ENCODE results near the gene XRRA1. TPM values are rescaled to one million over a fixed set of nuclear protein-coding genes. Genes with fewer than 3 reads are reported as not detected.
A peak's percentile ranks its signal among the peaks of the same experiment; 100 is the strongest.
"Not testable (repeated sequence)": the region's sequence is repeated elsewhere in the genome, so short reads cannot be mapped to it uniquely, and the experiment has no call there.

The XRRA1 gene
- total RNA-seq, 2 donors from 2014 or later, result 30.1 to 41.0 TPM

DNA sequence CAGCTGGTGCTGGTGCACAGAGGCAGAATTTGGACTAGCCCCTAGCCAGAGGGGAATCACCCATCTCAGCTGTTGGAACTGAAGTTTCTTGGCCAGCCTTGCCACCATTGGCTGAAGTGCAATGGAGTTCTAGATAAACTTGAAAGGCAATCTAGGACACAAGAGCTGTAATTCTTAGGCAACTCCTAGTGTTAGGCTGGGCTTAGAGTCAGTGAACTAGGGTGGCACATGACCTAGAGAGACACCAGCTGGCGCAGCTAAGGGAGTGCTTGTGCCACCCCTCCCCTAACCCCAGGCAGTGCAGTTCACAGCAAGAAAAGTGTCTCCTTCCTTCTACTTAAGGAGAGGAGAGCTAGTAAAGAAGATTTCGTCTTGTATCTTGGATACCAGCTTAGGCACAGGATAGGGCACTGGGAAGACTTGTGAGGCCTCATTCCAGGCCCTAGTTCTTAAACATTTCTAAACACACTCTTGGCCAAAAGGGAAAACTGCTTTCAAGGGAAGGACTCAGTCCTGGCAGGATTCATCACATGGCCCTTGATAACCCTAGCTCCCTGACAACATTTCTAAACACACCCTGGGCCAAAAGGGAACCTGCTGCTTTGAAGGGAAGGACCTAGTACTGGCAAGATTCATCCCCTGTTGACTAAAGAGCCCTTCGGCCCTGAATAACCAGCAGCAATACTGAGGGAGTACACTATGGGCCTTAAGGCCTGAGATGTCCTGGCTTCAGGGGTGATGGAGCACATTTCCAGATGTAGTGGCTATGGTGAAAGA is 53.4 kb downstream of the XRRA1 start:
- Mint-ChIP-seq H3K36me3 (ENCODE audit: low read depth) (peaks cover 67% of the 10 kb centered on the region), H3K9me3 (peaks cover 41% of the 10 kb centered on the region), H3K4me3 (no peak overlapping the region), H3K4me1 (peaks cover 5% of the 10 kb centered on the region), H3K27me3 (no peaks in the 10 kb centered on the region), H3K27ac (no peak overlapping the region)
- ATAC-seq (replicated peaks), result no peak

DNA sequence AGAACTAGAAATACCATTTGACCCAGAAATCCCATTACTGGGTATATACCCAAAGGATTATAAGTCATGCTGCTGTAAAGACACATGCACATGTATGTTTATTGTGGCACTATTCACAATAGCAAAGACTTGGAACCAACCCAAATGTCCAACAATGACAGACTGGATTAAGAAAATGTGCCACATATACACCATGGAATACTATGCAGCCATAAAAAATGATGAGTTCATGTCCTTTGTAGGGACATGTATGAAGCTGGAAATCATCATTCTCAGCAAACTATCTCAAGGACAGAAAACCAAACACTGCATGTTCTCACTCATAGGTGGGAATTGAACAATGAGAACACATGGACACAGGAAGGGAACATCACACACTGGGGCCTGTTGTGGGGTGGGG is 55.9 kb downstream of the XRRA1 start:
- not testable (repeated sequence) for H3K27me3 Mint-ChIP-seq; ATAC-seq (replicated peaks); H3K4me1 Mint-ChIP-seq; H3K27ac Mint-ChIP-seq; H3K4me3 Mint-ChIP-seq
- peaks cover 62% of the 10 kb centered on the region for H3K36me3 Mint-ChIP-seq (ENCODE audit: low read depth)
- peaks cover 36% of the 10 kb centered on the region for H3K9me3 Mint-ChIP-seq

DNA sequence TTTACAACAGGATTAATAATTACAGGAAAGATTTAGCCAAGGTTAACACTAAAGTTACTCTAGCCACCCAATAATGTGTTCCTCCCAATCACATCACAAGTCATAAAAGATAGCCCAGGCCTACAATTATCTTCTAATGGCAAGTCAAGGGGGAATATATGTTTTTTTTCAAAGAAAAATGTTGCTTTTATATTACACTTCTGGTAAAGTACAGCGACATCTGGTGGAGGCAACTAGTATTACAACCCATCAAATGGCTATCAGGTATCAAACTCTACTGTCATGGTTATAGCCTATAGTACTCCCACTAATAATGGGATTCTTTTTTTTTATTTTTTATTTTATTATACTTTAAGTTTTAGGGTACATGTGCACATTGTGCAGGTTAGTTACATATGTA is 71.8 kb downstream of the XRRA1 start:
- ATAC-seq (replicated peaks), result no peak
- Mint-ChIP-seq H3K27me3 (no peaks in the 10 kb centered on the region), H3K4me3 (no peak overlapping the region), H3K36me3 (ENCODE audit: low read depth) (peaks cover 47% of the 10 kb centered on the region), H3K27ac (no peak overlapping the region), H3K9me3 (no peaks in the 10 kb centered on the region), H3K4me1 (no peaks in the 10 kb centered on the region)

DNA sequence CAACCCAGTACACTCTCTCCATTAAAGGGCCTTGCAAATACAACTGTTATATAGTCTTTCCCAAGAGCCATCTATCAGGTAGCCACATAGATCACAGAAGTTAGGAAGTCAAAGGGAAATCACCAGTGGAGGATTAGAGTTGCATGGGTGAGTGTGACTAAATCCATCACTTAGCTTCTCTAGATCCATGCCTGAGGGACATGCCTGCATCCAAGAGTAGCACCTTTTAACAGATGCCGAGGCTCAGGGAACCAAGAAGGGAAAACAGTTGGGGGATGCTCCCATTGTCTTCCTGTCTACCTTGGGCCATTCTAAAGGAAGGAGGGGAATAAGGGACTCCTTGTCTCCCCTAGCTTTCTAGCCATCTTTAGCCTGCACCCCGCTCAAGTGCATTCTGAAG is 77.9 kb downstream of the XRRA1 start:
- ATAC-seq (replicated peaks), result no peak
- Mint-ChIP-seq H3K27me3 (no peaks in the 10 kb centered on the region), H3K9me3 (peaks cover 42% of the 10 kb centered on the region), H3K4me1 (no peaks in the 10 kb centered on the region), H3K27ac (no peak overlapping the region), H3K36me3 (ENCODE audit: low read depth) (peaks cover 86% of the 10 kb centered on the region), H3K4me3 (no peak overlapping the region)

DNA sequence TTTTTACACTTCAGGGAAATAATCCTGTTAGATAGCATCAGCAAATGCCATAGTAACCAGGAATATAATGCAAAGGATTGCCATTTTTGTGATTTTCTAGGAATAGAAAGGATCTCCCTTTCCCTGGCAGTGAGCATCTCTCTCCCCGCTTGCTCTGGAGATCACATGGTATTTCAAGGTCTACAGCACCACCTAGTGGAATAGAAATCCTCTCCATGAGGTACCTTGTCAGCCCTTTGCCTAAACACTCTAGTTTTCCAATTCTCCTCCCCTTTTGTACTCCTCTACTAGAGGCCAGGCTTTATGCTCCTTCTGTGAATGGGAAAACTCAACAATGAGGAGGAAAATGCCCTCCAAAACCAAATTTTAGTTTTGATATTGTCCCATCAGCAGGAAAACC is 78.4 kb downstream of the XRRA1 start:
- peaks cover 42% of the 10 kb centered on the region for H3K9me3 Mint-ChIP-seq
- no peak overlapping the region for H3K27ac Mint-ChIP-seq
- H3K36me3 Mint-ChIP-seq (ENCODE audit: low read depth), result peaks cover 81% of the 10 kb centered on the region
- H3K4me3 Mint-ChIP-seq, result no peak overlapping the region
- H3K4me1 Mint-ChIP-seq, result no peaks in the 10 kb centered on the region
- no peak for ATAC-seq (replicated peaks)
- no peaks in the 10 kb centered on the region for H3K27me3 Mint-ChIP-seq

DNA sequence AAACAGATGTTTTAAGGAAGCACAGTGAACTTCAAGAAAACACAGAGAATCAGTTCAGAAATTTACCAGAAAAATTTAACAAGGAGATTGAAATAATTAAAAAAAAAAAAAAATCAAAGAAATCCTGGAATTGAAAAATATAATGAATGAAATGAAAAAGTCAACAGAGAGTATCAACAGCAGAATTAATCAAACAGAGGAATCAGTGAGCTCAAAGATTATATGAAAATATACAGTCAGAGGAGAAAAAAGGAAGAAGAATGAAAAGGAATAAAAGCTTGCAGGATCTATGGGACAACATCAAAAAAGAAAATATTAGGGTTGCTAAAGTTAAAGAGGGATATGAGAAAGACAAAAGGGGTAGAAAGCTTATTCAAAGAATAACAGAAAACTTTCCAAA is 82.3 kb downstream of the XRRA1 start:
- H3K9me3 Mint-ChIP-seq, result peaks cover 37% of the 10 kb centered on the region
- no peak overlapping the region for H3K27ac Mint-ChIP-seq

DNA sequence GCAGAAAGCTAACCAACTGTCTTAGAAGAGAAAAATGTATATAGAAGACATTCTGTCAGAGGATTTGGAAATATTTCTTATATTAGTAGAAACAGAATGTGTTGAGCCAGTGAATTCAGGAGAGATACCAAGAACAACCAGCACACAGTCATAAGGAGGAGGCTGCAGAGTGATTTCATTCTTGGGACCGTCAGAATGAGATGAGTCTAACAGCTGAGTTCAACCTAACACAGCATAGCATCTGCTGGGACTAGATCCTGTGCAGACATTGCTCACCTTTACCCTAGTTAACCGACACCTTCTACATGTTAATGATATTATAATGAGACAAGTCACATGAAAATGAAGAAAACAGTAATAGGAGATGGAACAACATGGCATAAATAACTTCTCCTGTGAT is 85.5 kb downstream of the XRRA1 start:
- peaks cover 16% of the 10 kb centered on the region for H3K9me3 Mint-ChIP-seq
- peak; percentile 34 for ATAC-seq (replicated peaks)

More for the DNA sequence above, 82.3 kb downstream of the XRRA1 start:
- Mint-ChIP-seq H3K27me3 (no peaks in the 10 kb centered on the region), H3K36me3 (ENCODE audit: low read depth) (peaks cover 85% of the 10 kb centered on the region), H3K4me1 (no peaks in the 10 kb centered on the region), H3K4me3 (no peak overlapping the region)
- ATAC-seq (replicated peaks), result no peak

GRCh38 chr11:74860743-74861142 is 88.1 kb downstream of the XRRA1 start:
- no peaks in the 10 kb centered on the region for H3K9me3 Mint-ChIP-seq
- no peaks in the 10 kb centered on the region for H3K27me3 Mint-ChIP-seq
- H3K4me1 Mint-ChIP-seq, result no peaks in the 10 kb centered on the region
- no peak for ATAC-seq (replicated peaks)
- H3K27ac Mint-ChIP-seq, result no peak overlapping the region
- no peak overlapping the region for H3K4me3 Mint-ChIP-seq
- H3K36me3 Mint-ChIP-seq (ENCODE audit: low read depth), result peaks cover 91% of the 10 kb centered on the region

More for the DNA sequence above, 85.5 kb downstream of the XRRA1 start:
- Mint-ChIP-seq H3K36me3 (ENCODE audit: low read depth) (peaks cover 82% of the 10 kb centered on the region), H3K4me1 (no peaks in the 10 kb centered on the region), H3K4me3 (no peak overlapping the region), H3K27ac (no peak overlapping the region), H3K27me3 (no peaks in the 10 kb centered on the region)

DNA sequence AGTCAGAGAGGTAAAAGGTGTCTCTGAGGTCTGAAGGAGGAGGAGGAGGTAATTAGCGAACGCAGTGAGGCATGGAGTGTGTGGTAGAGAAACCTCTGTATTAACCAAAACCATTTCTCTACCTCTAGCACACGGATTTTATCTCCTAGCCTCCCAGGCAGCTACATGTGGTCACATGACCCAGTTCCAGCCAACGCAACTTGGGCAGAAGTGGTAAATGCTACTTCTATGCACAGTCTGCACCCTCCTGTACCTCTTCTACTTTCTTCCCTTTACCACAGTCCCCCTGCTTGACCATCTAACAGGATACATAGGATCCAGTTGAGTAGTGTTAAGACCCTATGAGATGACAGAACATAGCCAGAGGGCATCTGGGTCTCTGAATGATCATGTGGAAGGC is 95.7 kb downstream of the XRRA1 start:
- ATAC-seq (replicated peaks), result no peak
- no peaks in the 10 kb centered on the region for H3K9me3 Mint-ChIP-seq
- H3K4me3 Mint-ChIP-seq, result no peak overlapping the region
- H3K27ac Mint-ChIP-seq, result no peak overlapping the region
- no peaks in the 10 kb centered on the region for H3K4me1 Mint-ChIP-seq
- no peaks in the 10 kb centered on the region for H3K27me3 Mint-ChIP-seq
- peaks cover 84% of the 10 kb centered on the region for H3K36me3 Mint-ChIP-seq (ENCODE audit: low read depth)

DNA sequence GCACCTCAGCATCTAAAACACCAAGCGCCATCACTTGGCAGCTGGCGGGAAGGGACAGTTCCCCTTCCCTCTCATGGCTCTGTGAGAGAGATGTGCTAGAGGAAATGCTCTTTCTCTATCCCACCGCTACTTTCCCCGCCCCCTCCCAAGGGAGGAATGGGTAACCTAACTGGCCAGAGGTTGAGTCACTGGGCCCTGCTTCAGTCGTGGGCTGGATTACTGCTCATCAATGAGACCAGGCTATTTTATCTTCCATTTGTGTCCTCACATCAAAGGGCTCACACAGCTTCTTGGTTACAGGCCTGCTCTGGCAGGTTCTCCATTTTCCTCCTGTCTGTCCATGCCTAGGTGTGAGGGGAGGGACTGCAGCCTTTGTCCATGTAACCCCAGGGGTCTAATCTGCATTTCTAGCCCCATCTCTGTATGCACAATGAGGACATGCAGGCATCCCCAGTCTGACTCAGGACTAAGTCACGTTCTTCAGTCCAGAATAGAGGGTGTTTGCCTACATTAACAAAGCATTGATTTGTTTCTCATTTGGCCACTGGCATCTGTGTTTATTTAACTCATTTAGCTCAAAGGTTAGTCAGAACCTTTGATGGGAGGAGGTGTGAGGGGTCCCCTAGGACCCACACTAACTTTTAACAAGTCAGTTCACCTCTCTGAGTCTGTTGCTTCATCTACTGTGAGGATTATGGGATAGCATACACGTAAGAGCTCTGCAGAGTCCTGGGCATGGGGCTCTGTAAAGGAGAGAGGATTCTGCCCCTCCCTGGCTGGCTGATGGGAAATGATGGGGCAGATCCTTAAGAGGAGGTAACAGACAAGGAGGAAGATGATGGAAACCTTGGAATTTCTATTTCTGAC is 99.1 kb downstream of the XRRA1 start:
- Mint-ChIP-seq H3K4me1 (peaks cover 9% of the 10 kb centered on the region), H3K4me3 (no peak overlapping the region), H3K9me3 (no peaks in the 10 kb centered on the region), H3K27ac (peak overlapping the region; percentile 53), H3K36me3 (ENCODE audit: low read depth) (peaks cover 81% of the 10 kb centered on the region), H3K27me3 (no peaks in the 10 kb centered on the region)
- ATAC-seq (replicated peaks), result no peak

GRCh38 chr11:74847895-74848294 is 101.0 kb downstream of the XRRA1 start:
- Mint-ChIP-seq H3K4me3 (no peak overlapping the region), H3K36me3 (ENCODE audit: low read depth) (peaks cover 78% of the 10 kb centered on the region), H3K27me3 (no peaks in the 10 kb centered on the region), H3K27ac (no peak overlapping the region), H3K9me3 (no peaks in the 10 kb centered on the region), H3K4me1 (peaks cover 9% of the 10 kb centered on the region)
- no peak for ATAC-seq (replicated peaks)

DNA sequence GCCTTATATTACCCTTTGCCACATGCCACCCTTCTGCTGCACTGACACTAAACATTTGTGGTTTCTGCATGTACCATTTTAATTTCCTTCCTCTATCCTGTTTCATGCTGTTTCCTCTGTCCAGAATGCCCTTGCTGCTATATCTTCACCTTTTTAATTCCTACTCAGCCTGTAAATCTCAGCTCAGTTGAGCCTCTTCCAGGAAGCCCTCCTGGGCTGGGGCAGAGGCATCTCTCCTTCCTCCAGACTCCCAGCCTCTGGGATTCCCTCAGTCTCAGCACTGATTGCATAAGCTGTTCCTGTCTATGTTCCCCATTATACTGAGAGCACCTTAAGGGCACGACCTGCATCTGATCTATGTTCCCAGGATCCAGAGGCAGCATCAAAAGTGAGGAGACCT is 101.5 kb downstream of the XRRA1 start:
- Mint-ChIP-seq H3K9me3 (no peaks in the 10 kb centered on the region), H3K4me3 (no peak overlapping the region), H3K4me1 (peaks cover 9% of the 10 kb centered on the region), H3K36me3 (ENCODE audit: low read depth) (peaks cover 81% of the 10 kb centered on the region), H3K27me3 (no peaks in the 10 kb centered on the region), H3K27ac (no peak overlapping the region)
- no peak for ATAC-seq (replicated peaks)

DNA sequence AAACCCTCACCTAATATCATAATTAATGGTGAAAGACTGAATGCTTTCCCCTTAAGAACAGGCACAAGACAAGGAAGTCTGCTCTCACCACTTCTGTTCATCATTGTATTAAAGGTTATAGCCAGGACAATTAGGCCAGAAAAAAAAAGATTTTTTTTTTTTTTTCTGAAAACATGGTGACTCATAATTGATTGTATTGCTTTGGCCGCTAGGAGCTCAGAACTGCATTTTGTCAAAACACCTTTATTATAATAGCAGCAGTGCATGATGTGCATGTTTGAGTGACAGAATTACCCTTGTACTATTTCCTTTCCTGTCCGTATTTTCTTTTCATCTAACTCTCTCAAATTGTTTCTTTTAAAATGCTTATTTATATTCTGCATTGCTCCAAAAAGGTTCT is 102.1 kb downstream of the XRRA1 start:
- Mint-ChIP-seq H3K27ac (no peak overlapping the region), H3K9me3 (no peaks in the 10 kb centered on the region), H3K4me3 (no peak overlapping the region), H3K36me3 (ENCODE audit: low read depth) (peaks cover 81% of the 10 kb centered on the region), H3K27me3 (no peaks in the 10 kb centered on the region), H3K4me1 (peaks cover 9% of the 10 kb centered on the region)
- ATAC-seq (replicated peaks), result no peak

GRCh38 chr11:74845978-74846517 is 102.8 kb downstream of the XRRA1 start:
- Mint-ChIP-seq H3K27me3 (no peaks in the 10 kb centered on the region), H3K4me1 (peaks cover 9% of the 10 kb centered on the region), H3K36me3 (ENCODE audit: low read depth) (peaks cover 81% of the 10 kb centered on the region), H3K27ac (no peak overlapping the region), H3K9me3 (no peaks in the 10 kb centered on the region), H3K4me3 (no peak overlapping the region)
- no peak for ATAC-seq (replicated peaks)

DNA sequence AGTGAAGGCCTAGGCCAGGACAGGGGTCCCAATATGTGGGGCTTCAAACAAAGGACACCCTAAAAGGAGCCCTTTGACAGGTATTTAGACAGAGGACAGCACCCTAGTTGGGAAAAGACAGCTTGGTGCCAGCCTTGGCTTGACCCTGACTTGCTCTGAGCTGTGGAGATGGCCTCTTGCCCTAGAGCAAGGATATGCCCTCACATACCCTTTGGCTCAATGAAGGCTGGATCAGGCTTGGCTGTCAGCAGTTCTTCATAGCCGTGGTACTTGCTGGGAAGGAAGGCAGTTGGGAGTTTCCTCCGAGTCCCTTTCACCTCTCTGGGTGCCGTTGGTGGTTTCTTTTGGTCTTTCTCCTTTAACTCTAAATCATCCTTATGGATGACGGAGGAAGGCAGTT is 104.0 kb downstream of the XRRA1 start:
- Mint-ChIP-seq H3K9me3 (no peaks in the 10 kb centered on the region), H3K4me3 (no peak overlapping the region), H3K27ac (no peak overlapping the region), H3K4me1 (peaks cover 9% of the 10 kb centered on the region), H3K36me3 (ENCODE audit: low read depth) (peaks cover 83% of the 10 kb centered on the region), H3K27me3 (no peaks in the 10 kb centered on the region)
- ATAC-seq (replicated peaks), result no peak
